Measurements from ENCODE around the gene KIRREL3.

GRCh38 chr11:127002669-127003259 lies 2.2 kb upstream of the KIRREL3 start:
- TF ChIP-seq USF2 (IDR thresholded peaks at IDR 0.05; ENCODE audit: low read length) = no peak
- TF ChIP-seq CTCF (IDR thresholded peaks at IDR 0.05; ENCODE audit: control extremely low read depth in 1 of 3, insufficient read depth in 1 of 3, low read depth in 1 of 3, low read length in 3 of 3) = no peak
- no peak for TF ChIP-seq CREB1 (IDR thresholded peaks at IDR 0.05)
- no peak for TF ChIP-seq TCF12 (IDR thresholded peaks at IDR 0.05; ENCODE audit: low read depth, low read length)
- TF ChIP-seq SIRT6 (IDR thresholded peaks at IDR 0.05; ENCODE audit: low read length) = no peak
- no peak for TF ChIP-seq YY1 (IDR thresholded peaks at IDR 0.05; ENCODE audit: low read depth, low read length)
- TF ChIP-seq POLR2AphosphoS5 (IDR thresholded peaks at IDR 0.05; ENCODE audit: low read depth, low read length) = no peak

Measured in H1 (cell line).